Liver (tissue), 9 donors: Measurements from ENCODE around the gene RIPOR1. TPM values are rescaled to one million over a fixed set of nuclear protein-coding genes. Genes with fewer than 3 reads are reported as not detected.

Experiments
- DNase-seq: peaks from one replicate; pipeline ENCODE4 v3.0.0-alpha.2; 2017; ENCODE audit warnings: low spot score
- H3K27ac ChIP-seq, 2 donors: one replicate each; pipeline ENCODE4 v1.7.0; 2013; ENCODE audit warnings: inconsistent platforms in 2 of 2, low read length in 2 of 2, control low read depth in 1 of 2, low read depth in 1 of 2, mild to moderate bottlenecking in 1 of 2
- H3K27me3 ChIP-seq, 4 donors: one replicate each; pipeline versions ENCODE4 v1.6.1 to v1.7.0; 2013; ENCODE audit warnings: low read length in 3 of 4, inconsistent platforms in 1 of 4, mild to moderate bottlenecking in 1 of 4, moderate library complexity in 1 of 4; ENCODE audit not compliant: control insufficient read depth in 4 of 4, insufficient read depth in 4 of 4
- H3K36me3 ChIP-seq, 4 donors: one replicate each; pipeline versions ENCODE4 v1.6.1 to v1.7.0; 2013; ENCODE audit warnings: low read length in 3 of 4, mild to moderate bottlenecking in 3 of 4, low read depth in 1 of 4, moderate library complexity in 1 of 4; ENCODE audit not compliant: control insufficient read depth in 4 of 4, insufficient read depth in 3 of 4
- H3K4me1 ChIP-seq, 4 donors: one replicate each; pipeline versions ENCODE4 v1.6.1 to v1.7.0; 2013; ENCODE audit warnings: low read length in 3 of 4, mild to moderate bottlenecking in 3 of 4, moderate library complexity in 1 of 4; ENCODE audit not compliant: control insufficient read depth in 4 of 4, insufficient read depth in 4 of 4
- H3K4me3 ChIP-seq, 3 donors: one replicate each; pipeline versions ENCODE4 v1.6.1 to v1.7.0; 2013; ENCODE audit warnings: low read length in 3 of 3, control low read depth in 1 of 3, low read depth in 1 of 3, mild to moderate bottlenecking in 1 of 3
- H3K9ac ChIP-seq, 2 donors: one replicate each; pipeline ENCODE4 v1.7.0; 2013; ENCODE audit warnings: low read length in 2 of 2, mild to moderate bottlenecking in 2 of 2, moderate library complexity in 2 of 2, control low read depth in 1 of 2, low read depth in 1 of 2
- H3K9me3 ChIP-seq, 4 donors: one replicate each; pipeline versions ENCODE4 v1.6.1 to v1.7.0; 2013; ENCODE audit warnings: low read length in 3 of 4; ENCODE audit not compliant: control insufficient read depth in 4 of 4
- EGR1 ChIP-seq, 2 donors: IDR thresholded peaks; 2 replicates each; pipeline ENCODE4 v1.6.1; 2016 to 2018; ENCODE audit warnings: antibody characterized with exemption in 2 of 2, low read depth in 2 of 2
- FOXA1 ChIP-seq: IDR thresholded peaks from 2 replicates; pipeline ENCODE4 v1.6.1; 2016; ENCODE audit warnings: antibody characterized with exemption
- GABPA ChIP-seq, 2 donors: IDR thresholded peaks in 1 of 2; conservative IDR thresholded peaks in 1 of 2; 2 replicates each; pipeline ENCODE4 v1.6.1; 2016; ENCODE audit warnings: antibody characterized with exemption in 2 of 2, mild to moderate bottlenecking in 1 of 2, moderate library complexity in 1 of 2
- HNF4A ChIP-seq, 2 donors: conservative IDR thresholded peaks; 2 replicates each; pipeline ENCODE4 v1.6.1; 2016; ENCODE audit warnings: antibody characterized with exemption in 2 of 2, mild to moderate bottlenecking in 2 of 2
- JUND ChIP-seq, 2 donors: IDR thresholded peaks; 2 replicates each; pipeline ENCODE4 v1.6.1; 2016; ENCODE audit warnings: antibody characterized with exemption in 2 of 2
- RAD21 ChIP-seq, 2 donors: IDR thresholded peaks; 2 replicates each; pipeline ENCODE4 v1.6.1; 2016; ENCODE audit warnings: antibody characterized with exemption in 2 of 2, mild to moderate bottlenecking in 2 of 2
- RXRA ChIP-seq, 2 donors: IDR thresholded peaks; 2 replicates each; pipeline ENCODE4 v1.6.1; 2017 to 2018; ENCODE audit warnings: antibody characterized with exemption in 2 of 2, mild to moderate bottlenecking in 1 of 2
- SP1 ChIP-seq: IDR thresholded peaks from 2 replicates; pipeline ENCODE4 v1.6.1; 2018; ENCODE audit warnings: antibody characterized with exemption, mild to moderate bottlenecking
- TAF1 ChIP-seq: conservative IDR thresholded peaks from 2 replicates; pipeline ENCODE4 v1.6.1; 2016; ENCODE audit warnings: antibody characterized with exemption, mild to moderate bottlenecking
- WGBS: extraction: QIAGEN DNeasy Blood & Tissue Kit; methylation state at CpG from one replicate; pipeline ENCODE4 v1.1.7; 2013; 5-methylcytosine and 5-hydroxymethylcytosine counted together
- polyA plus RNA-seq, 2 donors: library from polyadenylated mRNA; stranded (reverse) in 1 of 2; unstranded in 1 of 2; fragments of 200-250 nt in 1 of 2; fragments of >200 nt in 1 of 2; fragmentation: Nextera tagmentation in 1 of 2; extraction: Ambion mirVana in 1 of 2; gene quantifications; one replicate each; pipeline versions ENCODE4 v1.2.1 to v1.2.3, GENCODE V29; 2013 to 2015
- total RNA-seq, 2 donors: library from RNA; depleted of rRNA; stranded (reverse); fragments of >200 nt; gene quantifications; one replicate each; pipeline ENCODE4 v1.2.3, GENCODE V29; 2014
- TF ChIP-seq, protein P1 (sequence below): IDR thresholded peaks from 2 replicates; pipeline ENCODE4 v1.6.1; 2016; ENCODE audit warnings: antibody characterized with exemption
- TF ChIP-seq, protein P2 (sequence below): IDR thresholded peaks from 2 replicates; pipeline ENCODE4 v1.6.1; 2016; ENCODE audit warnings: antibody characterized with exemption
- TF ChIP-seq, protein P3 (sequence below): IDR thresholded peaks from 2 replicates; pipeline ENCODE4 v1.6.1; 2016; ENCODE audit warnings: antibody characterized with exemption, mild to moderate bottlenecking
- TF ChIP-seq, protein P4 (sequence below): IDR thresholded peaks from 2 replicates; pipeline ENCODE4 v1.6.1; 2016; ENCODE audit warnings: antibody characterized with exemption
- donor health status: healthy.
- donor health status: healthy.
- donor health status: healthy.
- donor health status: healthy.
- donor health status: healthy.

Gene RIPOR1
- total and polyA plus RNA-seq, 4 donors = 7.6 to 25.2 (median 15.3) TPM

DNA sequence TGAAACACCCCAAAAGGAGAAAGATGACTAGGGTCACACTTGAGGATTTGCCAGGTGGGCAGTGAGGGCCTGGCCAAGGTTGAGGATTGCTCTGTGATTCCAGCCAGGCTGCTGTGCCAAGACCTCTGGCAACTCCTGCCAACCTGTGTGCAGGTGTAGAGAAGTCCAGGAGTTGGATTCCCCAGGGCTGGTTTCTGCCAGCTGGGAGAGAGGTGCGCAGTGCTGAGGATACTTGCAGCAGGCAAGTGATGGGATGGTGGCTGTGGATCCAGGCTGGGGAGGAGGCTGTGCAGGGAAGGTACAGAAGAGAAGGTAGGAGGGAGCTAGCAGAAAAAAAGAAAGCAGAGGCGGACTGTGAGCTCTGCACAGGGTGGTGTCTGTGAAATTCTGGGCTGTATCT lies 6.6 kb downstream of the RIPOR1 start (continued):
- TF ChIP-seq, protein P1, sequence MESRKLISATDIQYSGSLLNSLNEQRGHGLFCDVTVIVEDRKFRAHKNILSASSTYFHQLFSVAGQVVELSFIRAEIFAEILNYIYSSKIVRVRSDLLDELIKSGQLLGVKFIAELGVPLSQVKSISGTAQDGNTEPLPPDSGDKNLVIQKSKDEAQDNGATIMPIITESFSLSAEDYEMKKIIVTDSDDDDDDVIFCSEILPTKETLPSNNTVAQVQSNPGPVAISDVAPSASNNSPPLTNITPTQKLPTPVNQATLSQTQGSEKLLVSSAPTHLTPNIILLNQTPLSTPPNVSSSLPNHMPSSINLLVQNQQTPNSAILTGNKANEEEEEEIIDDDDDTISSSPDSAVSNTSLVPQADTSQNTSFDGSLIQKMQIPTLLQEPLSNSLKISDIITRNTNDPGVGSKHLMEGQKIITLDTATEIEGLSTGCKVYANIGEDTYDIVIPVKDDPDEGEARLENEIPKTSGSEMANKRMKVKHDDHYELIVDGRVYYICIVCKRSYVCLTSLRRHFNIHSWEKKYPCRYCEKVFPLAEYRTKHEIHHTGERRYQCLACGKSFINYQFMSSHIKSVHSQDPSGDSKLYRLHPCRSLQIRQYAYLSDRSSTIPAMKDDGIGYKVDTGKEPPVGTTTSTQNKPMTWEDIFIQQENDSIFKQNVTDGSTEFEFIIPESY = no peak
- TF ChIP-seq SP1 (no peak), GABPA (IDR thresholded peaks at IDR 0.05 in 1 of 2, conservative IDR thresholded peaks at IDR 0.05 in 1 of 2) (no peak)
- TF ChIP-seq, protein P2, sequence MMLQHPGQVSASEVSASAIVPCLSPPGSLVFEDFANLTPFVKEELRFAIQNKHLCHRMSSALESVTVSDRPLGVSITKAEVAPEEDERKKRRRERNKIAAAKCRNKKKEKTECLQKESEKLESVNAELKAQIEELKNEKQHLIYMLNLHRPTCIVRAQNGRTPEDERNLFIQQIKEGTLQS = no peak

DNA sequence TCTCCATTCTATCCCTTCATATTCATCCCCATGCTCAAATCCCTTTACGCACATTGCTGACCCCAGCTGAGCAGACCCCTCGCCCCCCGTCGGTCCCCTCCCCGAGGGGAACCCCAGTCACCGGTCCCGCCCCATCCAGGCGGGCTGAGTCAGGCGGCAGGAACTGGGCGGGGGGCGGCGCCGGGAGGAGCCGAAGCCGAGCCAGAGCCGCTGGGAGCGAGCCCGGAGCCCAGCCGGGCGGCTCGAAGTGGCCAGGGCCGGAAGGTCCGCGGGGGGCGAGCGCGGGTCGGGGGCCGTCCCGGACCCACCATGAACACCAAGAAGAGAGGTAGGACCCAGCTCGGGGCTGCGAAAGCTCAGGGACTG lies 8.6 kb downstream of the RIPOR1 start:
- DNase-seq = peak; percentile 54
- Histone ChIP-seq H3K4me1 (peaks cover 2 to 24% (median 17%) of the 10 kb centered on the region in 4 donors), H3K4me3 (peak overlapping the region; percentile 33 to 64 (median 41)), H3K27ac (peak overlapping the region; percentile 75 to 77), H3K9me3 (no peaks in the 10 kb centered on the region), H3K9ac (peak overlapping the region in 1 of 2 donors; percentile 17), H3K36me3 (peaks cover 6 to 19% (median 8%) of the 10 kb centered on the region in 4 donors), H3K27me3 (no peaks in the 10 kb centered on the region)
- TF ChIP-seq TAF1 (no peak), JUND (IDR thresholded peaks at IDR 0.05) (no peak), RXRA (IDR thresholded peaks at IDR 0.05) (no peak), RAD21 (IDR thresholded peaks at IDR 0.05) (no peak), HNF4A (conservative IDR thresholded peaks at IDR 0.05) (no peak), GABPA (IDR thresholded peaks at IDR 0.05 in 1 of 2, conservative IDR thresholded peaks at IDR 0.05 in 1 of 2) (no peak), EGR1 (IDR thresholded peaks at IDR 0.05; ENCODE audit: low read depth in 2 of 2) (no peak), FOXA1 (no peak), SP1 (no peak)
- TF ChIP-seq, protein P2 = no peak
- TF ChIP-seq, protein P1 = no peak
- TF ChIP-seq, protein P3, sequence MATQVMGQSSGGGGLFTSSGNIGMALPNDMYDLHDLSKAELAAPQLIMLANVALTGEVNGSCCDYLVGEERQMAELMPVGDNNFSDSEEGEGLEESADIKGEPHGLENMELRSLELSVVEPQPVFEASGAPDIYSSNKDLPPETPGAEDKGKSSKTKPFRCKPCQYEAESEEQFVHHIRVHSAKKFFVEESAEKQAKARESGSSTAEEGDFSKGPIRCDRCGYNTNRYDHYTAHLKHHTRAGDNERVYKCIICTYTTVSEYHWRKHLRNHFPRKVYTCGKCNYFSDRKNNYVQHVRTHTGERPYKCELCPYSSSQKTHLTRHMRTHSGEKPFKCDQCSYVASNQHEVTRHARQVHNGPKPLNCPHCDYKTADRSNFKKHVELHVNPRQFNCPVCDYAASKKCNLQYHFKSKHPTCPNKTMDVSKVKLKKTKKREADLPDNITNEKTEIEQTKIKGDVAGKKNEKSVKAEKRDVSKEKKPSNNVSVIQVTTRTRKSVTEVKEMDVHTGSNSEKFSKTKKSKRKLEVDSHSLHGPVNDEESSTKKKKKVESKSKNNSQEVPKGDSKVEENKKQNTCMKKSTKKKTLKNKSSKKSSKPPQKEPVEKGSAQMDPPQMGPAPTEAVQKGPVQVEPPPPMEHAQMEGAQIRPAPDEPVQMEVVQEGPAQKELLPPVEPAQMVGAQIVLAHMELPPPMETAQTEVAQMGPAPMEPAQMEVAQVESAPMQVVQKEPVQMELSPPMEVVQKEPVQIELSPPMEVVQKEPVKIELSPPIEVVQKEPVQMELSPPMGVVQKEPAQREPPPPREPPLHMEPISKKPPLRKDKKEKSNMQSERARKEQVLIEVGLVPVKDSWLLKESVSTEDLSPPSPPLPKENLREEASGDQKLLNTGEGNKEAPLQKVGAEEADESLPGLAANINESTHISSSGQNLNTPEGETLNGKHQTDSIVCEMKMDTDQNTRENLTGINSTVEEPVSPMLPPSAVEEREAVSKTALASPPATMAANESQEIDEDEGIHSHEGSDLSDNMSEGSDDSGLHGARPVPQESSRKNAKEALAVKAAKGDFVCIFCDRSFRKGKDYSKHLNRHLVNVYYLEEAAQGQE = no peak
- TF ChIP-seq, protein P4, sequence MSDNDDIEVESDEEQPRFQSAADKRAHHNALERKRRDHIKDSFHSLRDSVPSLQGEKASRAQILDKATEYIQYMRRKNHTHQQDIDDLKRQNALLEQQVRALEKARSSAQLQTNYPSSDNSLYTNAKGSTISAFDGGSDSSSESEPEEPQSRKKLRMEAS = no peak
- WGBS = 6% methylated on average over 32 of the region's 32 CpGs
